GM06990 (cell line): ENCODE measurements around the gene CAMSAP1.

Experiments used
- DNase-seq: peaks from one replicate; pipeline ENCODE4 v3.0.0-alpha.2; 2011; ENCODE audit not compliant: insufficient read length; ENCODE audit errors: extremely low read depth
- H3K27me3 ChIP-seq: replicated peaks from 2 replicates; pipeline ENCODE4 v1.6.0; 2011; ENCODE audit warnings: low read length; ENCODE audit not compliant: control insufficient read depth, insufficient read depth
- H3K36me3 ChIP-seq: 2 replicates; pipeline ENCODE4 v1.5.1; 2011; ENCODE audit warnings: low read length; ENCODE audit not compliant: control insufficient read depth, insufficient read depth
- H3K4me3 ChIP-seq: replicated peaks from 2 replicates; pipeline ENCODE4 v1.5.1; 2011; ENCODE audit warnings: low read depth, mild to moderate bottlenecking, control low read depth, low read length
- TF ChIP-seq, protein P1 (sequence below): IDR thresholded peaks from 2 replicates; pipeline ENCODE4 v1.5.1; 2011; ENCODE audit warnings: low read length, control low read depth, mild to moderate bottlenecking, inconsistent platforms; ENCODE audit not compliant: insufficient read depth, poor library complexity, severe bottlenecking

CAMSAP1 gene

DNA sequence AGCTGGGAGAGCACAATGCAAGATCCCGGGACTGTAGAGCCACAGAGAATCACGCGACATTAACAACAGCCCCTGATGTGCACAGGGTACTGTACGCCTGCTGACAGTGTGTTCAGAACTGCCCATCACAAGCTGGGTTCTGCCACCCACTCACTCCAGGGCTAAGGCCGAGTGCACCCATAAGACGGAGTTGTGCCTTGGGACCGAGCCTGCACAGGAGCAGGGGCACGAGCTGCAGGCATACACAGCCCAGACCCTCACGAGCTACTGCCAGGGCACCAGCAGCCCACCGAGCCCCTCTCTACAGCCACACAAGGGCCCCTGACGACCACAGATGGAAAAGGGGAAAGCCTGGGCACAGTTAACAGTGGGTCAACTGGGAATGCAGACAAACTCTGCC lies 67.8 kb downstream of the CAMSAP1 start:
- Histone ChIP-seq H3K4me3 (no peak overlapping the region), H3K27me3 (no peaks in the 10 kb centered on the region), H3K36me3 (peaks cover 3% of the 10 kb centered on the region)
- no peak for DNase-seq
- TF ChIP-seq, protein P1, sequence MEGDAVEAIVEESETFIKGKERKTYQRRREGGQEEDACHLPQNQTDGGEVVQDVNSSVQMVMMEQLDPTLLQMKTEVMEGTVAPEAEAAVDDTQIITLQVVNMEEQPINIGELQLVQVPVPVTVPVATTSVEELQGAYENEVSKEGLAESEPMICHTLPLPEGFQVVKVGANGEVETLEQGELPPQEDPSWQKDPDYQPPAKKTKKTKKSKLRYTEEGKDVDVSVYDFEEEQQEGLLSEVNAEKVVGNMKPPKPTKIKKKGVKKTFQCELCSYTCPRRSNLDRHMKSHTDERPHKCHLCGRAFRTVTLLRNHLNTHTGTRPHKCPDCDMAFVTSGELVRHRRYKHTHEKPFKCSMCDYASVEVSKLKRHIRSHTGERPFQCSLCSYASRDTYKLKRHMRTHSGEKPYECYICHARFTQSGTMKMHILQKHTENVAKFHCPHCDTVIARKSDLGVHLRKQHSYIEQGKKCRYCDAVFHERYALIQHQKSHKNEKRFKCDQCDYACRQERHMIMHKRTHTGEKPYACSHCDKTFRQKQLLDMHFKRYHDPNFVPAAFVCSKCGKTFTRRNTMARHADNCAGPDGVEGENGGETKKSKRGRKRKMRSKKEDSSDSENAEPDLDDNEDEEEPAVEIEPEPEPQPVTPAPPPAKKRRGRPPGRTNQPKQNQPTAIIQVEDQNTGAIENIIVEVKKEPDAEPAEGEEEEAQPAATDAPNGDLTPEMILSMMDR: no peak

DNA sequence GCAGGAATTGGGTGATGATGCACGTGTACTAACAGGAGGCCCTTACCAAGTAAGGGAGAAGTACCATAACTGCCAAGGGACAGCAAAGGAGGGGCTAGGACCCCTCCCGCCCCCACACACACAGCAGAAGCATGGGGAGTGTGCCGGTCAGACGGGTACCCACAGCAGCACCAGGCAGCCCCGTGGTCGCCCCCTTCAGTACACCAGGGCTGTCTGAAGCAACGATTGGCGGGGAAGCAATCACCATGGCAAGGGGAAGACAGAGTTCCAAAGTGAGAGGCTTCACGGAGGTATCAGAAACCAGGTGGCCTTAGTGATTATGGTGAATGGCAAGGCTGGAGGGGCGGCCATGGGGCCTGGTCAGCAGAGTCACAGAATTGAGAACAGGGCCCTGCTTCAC lies 72.2 kb downstream of the CAMSAP1 start:
- TF ChIP-seq, protein P1: no peak

DNA sequence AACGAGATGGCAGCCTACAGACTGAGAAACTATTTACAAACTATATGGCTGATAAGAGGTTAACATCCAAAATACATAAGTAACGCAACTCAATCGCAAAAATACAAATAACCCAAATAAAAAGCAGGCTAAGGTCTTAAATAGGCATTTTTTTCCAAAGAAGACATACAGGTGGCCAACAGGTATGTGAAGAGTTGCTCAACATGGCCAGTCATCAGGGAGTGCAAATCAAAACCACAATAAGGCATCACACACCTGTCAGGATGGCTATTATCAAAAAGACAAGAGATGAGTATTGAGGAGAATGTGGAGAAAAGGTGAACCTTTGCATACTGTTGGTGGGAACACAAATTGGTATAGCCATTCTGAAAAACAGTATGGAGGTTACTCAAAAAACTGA lies 73.5 kb downstream of the CAMSAP1 start:
- H3K27me3 ChIP-seq: no peaks in the 10 kb centered on the region
- no peaks in the 10 kb centered on the region; the same call in 1 of the 2 replicates for H3K36me3 ChIP-seq
- no peak for DNase-seq
- TF ChIP-seq, protein P1: no peak
- no peak overlapping the region for H3K4me3 ChIP-seq

More for the DNA sequence above, 72.2 kb downstream of the CAMSAP1 start:
- no peak overlapping the region for H3K4me3 ChIP-seq
- no peak for DNase-seq
- no peaks in the 10 kb centered on the region for H3K27me3 ChIP-seq
- H3K36me3 ChIP-seq: no peaks in the 10 kb centered on the region; the same call in 1 of the 2 replicates

DNA sequence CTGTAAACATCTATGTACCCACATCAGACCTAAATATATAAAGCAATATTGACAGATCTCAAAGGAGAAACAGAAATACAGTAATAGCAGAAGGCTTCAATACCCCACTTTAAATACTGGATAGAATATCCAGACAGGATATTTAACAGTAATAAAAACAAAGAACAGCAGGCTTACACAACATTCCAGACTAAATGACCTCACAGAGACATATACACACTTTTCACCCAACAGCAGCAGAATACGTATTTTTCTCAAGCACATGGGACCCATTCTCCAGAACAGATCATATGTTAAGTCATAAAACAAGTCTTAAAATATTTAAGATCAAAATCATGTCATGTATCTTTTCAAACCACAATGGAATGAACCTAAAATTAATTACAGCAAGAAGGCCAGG lies 76.8 kb downstream of the CAMSAP1 start:
- TF ChIP-seq, protein P1: no peak
- Histone ChIP-seq H3K4me3 (no peak overlapping the region), H3K27me3 (no peaks in the 10 kb centered on the region), H3K36me3 (no peaks in the 10 kb centered on the region; the same call in 1 of the 2 replicates)
- no peak for DNase-seq

DNA sequence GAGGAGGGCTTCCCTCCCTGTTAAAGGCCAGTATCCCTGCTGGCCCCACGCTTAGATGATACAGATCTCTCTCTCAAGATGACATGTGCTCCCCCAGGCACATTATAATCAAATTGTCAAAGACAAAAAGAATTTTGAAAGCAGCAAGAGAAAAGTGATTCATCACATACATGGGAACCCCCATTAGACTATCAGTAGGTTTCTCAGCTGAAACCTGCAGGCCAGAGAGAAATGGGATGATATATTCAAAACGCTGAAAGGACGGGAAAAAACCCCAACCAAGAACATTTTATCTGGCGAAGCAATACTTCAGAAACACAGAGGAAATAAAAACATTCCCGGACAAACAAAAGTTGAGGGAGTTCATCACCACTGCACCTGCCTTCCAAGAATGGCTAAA lies 78.7 kb downstream of the CAMSAP1 start:
- no peak for DNase-seq
- H3K4me3 ChIP-seq: no peak overlapping the region
- no peaks in the 10 kb centered on the region for H3K36me3 ChIP-seq
- TF ChIP-seq, protein P1: no peak
- H3K27me3 ChIP-seq: no peaks in the 10 kb centered on the region

DNA sequence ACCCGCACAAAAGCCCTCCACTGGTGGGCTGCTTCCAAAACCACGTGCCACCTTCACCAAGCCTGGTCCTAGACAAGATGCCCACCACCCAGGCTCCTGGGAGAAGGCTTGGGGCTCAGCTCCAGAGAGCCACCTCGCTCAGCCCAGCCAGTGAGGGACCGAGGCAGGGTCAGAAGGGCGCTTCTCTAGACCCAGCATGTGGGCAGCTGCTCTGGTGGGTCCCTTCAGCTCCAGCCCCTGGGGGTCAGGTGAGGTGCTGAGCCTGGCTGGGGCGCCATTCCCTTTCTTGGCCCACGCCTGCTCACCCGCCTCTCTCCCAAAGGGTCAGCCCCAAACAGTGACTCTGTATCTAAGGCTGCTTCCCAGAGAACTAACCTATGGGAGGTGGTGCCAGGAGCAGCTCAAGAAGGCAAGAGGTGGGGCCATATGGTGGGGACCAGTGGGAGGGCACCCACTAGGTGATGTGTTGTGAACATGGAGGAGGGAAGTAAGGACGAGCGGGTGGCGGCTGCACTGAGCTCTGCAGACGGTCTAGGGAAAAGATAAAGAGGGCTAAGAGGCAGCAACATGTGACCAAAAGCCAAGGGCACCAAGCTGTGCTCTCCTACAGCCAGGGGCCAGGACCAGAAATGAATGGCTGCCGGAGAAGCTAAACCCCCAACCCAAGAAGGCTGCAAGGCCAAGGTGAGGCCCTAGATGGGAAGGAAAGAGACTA lies 79.3 kb downstream of the CAMSAP1 start:
- Histone ChIP-seq H3K36me3 (no peaks in the 10 kb centered on the region; the same call in 1 of the 2 replicates), H3K27me3 (no peaks in the 10 kb centered on the region), H3K4me3 (no peak overlapping the region)
- TF ChIP-seq, protein P1: no peak
- DNase-seq: no peak
